GM21360 (cell line): ENCODE measurements around the gene MINDY1.

Source experiments
- ATAC-seq: cut with Tn5 transposase; IDR thresholded peaks from one replicate; pipeline ENCODE4 v1.9.1; 2021; ENCODE audit warnings: mild to moderate bottlenecking, moderate library complexity; ENCODE audit not compliant: unreplicated experiment

MINDY1 gene

GRCh38 chr1:150966011-150966410 is 40.7 kb downstream of the MINDY1 start:
- no peak for ATAC-seq

- ATAC-seq: no peak
Observed at GRCh38 chr1:150965605-150966004, 41.1 kb downstream of the MINDY1 start.

GRCh38 chr1:150964164-150964489 is 42.6 kb downstream of the MINDY1 start:
- ATAC-seq: no peak

- no peak for ATAC-seq
Observed at GRCh38 chr1:150963321-150964163, 43.2 kb downstream of the MINDY1 start.

GRCh38 chr1:150961756-150962155 is 44.9 kb downstream of the MINDY1 start:
- no peak for ATAC-seq

- ATAC-seq: no peak
Observed at GRCh38 chr1:150960646-150961045, 46.1 kb downstream of the MINDY1 start.

GRCh38 chr1:150957666-150958065 is 49.0 kb downstream of the MINDY1 start:
- no peak for ATAC-seq

GRCh38 chr1:150955280-150955679 is 51.4 kb downstream of the MINDY1 start:
- ATAC-seq: no peak

- no peak for ATAC-seq
Observed at GRCh38 chr1:150954708-150955107, 52.0 kb downstream of the MINDY1 start.
